HTERT RPE-1 (cell line): ENCODE data around the gene EXOC6B.
"Not testable (repeated sequence)": the region's sequence is repeated elsewhere in the genome, so short reads cannot be mapped to it uniquely, and the experiment has no call there.

Source experiments
- in situ Hi-C: fragments of 300-500 bp; cut with MboI; formaldehyde crosslinking; loops from 4 replicates; pipeline ENCODE4 v1.14.3; 2020; ENCODE audit warnings: low sequenced_read_pairs

EXOC6B gene

GRCh38 chr2:72561621-72562318, 264.1 kb downstream of the EXOC6B start:
- in situ Hi-C loops, result no loop called here

GRCh38 chr2:72555943-72556342, 269.9 kb downstream of the EXOC6B start:
- in situ Hi-C loops, result no loop called here

- in situ Hi-C loops, result not testable (repeated sequence)
Observed at GRCh38 chr2:72555363-72555762, 270.5 kb downstream of the EXOC6B start.

- in situ Hi-C loops, result not testable (repeated sequence)
Observed at GRCh38 chr2:72554910-72555309, 270.9 kb downstream of the EXOC6B start.

GRCh38 chr2:72554381-72554780, 271.5 kb downstream of the EXOC6B start:
- in situ Hi-C loops, result no loop called here

- in situ Hi-C loops, result no loop called here
Observed at GRCh38 chr2:72548081-72548764, 277.6 kb downstream of the EXOC6B start.

GRCh38 chr2:72545790-72546189, 280.0 kb downstream of the EXOC6B start:
- in situ Hi-C loops, result no loop called here

- in situ Hi-C loops, result no loop called here
Observed at GRCh38 chr2:72544554-72544953, 281.3 kb downstream of the EXOC6B start.

GRCh38 chr2:72543497-72544216, 282.2 kb downstream of the EXOC6B start:
- in situ Hi-C loops, result no loop called here

- in situ Hi-C loops, result no loop called here
Observed at GRCh38 chr2:72539071-72539552, 286.7 kb downstream of the EXOC6B start.

- in situ Hi-C loops, result no loop called here
Observed at GRCh38 chr2:72538486-72538885, 287.3 kb downstream of the EXOC6B start.

- in situ Hi-C loops, result not testable (repeated sequence)
Observed at GRCh38 chr2:72535586-72535985, 290.2 kb downstream of the EXOC6B start.

GRCh38 chr2:72533765-72534164, 292.1 kb downstream of the EXOC6B start:
- in situ Hi-C loops, result no loop called here

- in situ Hi-C loops, result no loop called here
Observed at GRCh38 chr2:72527424-72527823, 298.4 kb downstream of the EXOC6B start.

- in situ Hi-C loops, result no loop called here
Observed at GRCh38 chr2:72526623-72527022, 299.2 kb downstream of the EXOC6B start.

- in situ Hi-C loops, result no loop called here
Observed at GRCh38 chr2:72524071-72524470, 301.8 kb downstream of the EXOC6B start.

- in situ Hi-C loops, result no loop called here
Observed at GRCh38 chr2:72515696-72516095, 310.1 kb downstream of the EXOC6B start.

- in situ Hi-C loops, result no loop called here
Observed at GRCh38 chr2:72513011-72513410, 312.8 kb downstream of the EXOC6B start.

GRCh38 chr2:72512376-72512775, 313.5 kb downstream of the EXOC6B start:
- in situ Hi-C loops, result no loop called here

GRCh38 chr2:72511906-72512305, 313.9 kb downstream of the EXOC6B start:
- in situ Hi-C loops, result no loop called here

GRCh38 chr2:72497763-72498162, 328.1 kb downstream of the EXOC6B start:
- in situ Hi-C loops, result no loop called here

- in situ Hi-C loops, result no loop called here
Observed at GRCh38 chr2:72496479-72496878, 329.4 kb downstream of the EXOC6B start.
